Activated CD4-positive, alpha-beta T cell treated with anti-CD3 and anti-CD28 coated beads, Interleukin-2, Interleukin-6, amounts not matched to agents 100 ng/mL and 50 ng/mL, durations not matched to agents 16 hours and 8 hours (primary cell): Measurements from ENCODE around the gene TBX15.
"Not testable (repeated sequence)": the region's sequence is repeated elsewhere in the genome, so short reads cannot be mapped to it uniquely, and the experiment has no call there.

ENCODE experiments used
- DNase-seq: peaks from one replicate; pipeline ENCODE4 v3.0.0-alpha.2; 2020

TBX15 gene

GRCh38 chr1:118923319-118923718 lies 64.8 kb downstream of the TBX15 start:
- DNase-seq, result no peak

GRCh38 chr1:118921994-118922393 lies 66.1 kb downstream of the TBX15 start:
- no peak for DNase-seq

- no peak for DNase-seq
Observed at GRCh38 chr1:118920124-118920717, 67.9 kb downstream of the TBX15 start.

- no peak for DNase-seq
Observed at GRCh38 chr1:118918940-118919259, 69.2 kb downstream of the TBX15 start.

GRCh38 chr1:118918230-118918939 lies 69.8 kb downstream of the TBX15 start:
- DNase-seq, result no peak

GRCh38 chr1:118916346-118916745 lies 71.8 kb downstream of the TBX15 start:
- DNase-seq, result not testable (repeated sequence)

GRCh38 chr1:118914379-118915161 lies 73.6 kb downstream of the TBX15 start:
- no peak for DNase-seq

- no peak for DNase-seq
Observed at GRCh38 chr1:118913818-118914217, 74.3 kb downstream of the TBX15 start.

- no peak for DNase-seq
Observed at GRCh38 chr1:118912574-118912973, 75.6 kb downstream of the TBX15 start.

- no peak for DNase-seq
Observed at GRCh38 chr1:118911571-118911970, 76.6 kb downstream of the TBX15 start.

GRCh38 chr1:118907466-118907865 lies 80.7 kb downstream of the TBX15 start:
- DNase-seq, result no peak

GRCh38 chr1:118905671-118906070 lies 82.5 kb downstream of the TBX15 start:
- DNase-seq, result no peak

GRCh38 chr1:118905196-118905595 lies 82.9 kb downstream of the TBX15 start:
- DNase-seq, result no peak

GRCh38 chr1:118902711-118903191 lies 85.4 kb downstream of the TBX15 start:
- DNase-seq, result no peak

- DNase-seq, result no peak
Observed at GRCh38 chr1:118902299-118902698, 85.8 kb downstream of the TBX15 start.

- no peak for DNase-seq
Observed at GRCh38 chr1:118900643-118901440, 87.3 kb downstream of the TBX15 start.

- no peak for DNase-seq
Observed at GRCh38 chr1:118899340-118899739, 88.8 kb downstream of the TBX15 start.

GRCh38 chr1:118898712-118899111 lies 89.4 kb downstream of the TBX15 start:
- no peak for DNase-seq

GRCh38 chr1:118896416-118896815 lies 91.7 kb downstream of the TBX15 start:
- no peak for DNase-seq

- no peak for DNase-seq
Observed at GRCh38 chr1:118894836-118895235, 93.3 kb downstream of the TBX15 start.

GRCh38 chr1:118890851-118891384 lies 97.2 kb downstream of the TBX15 start:
- no peak for DNase-seq

- no peak for DNase-seq
Observed at GRCh38 chr1:118884946-118885345, 103.2 kb downstream of the TBX15 start.

- DNase-seq, result no peak
Observed at GRCh38 chr1:118881751-118882150, 106.4 kb downstream of the TBX15 start.
